Stimulated activated CD8-positive, alpha-beta memory T cell treated with anti-CD3 and anti-CD28 coated beads, Interleukin-4, amount 100 ng/mL, for 24 hours (primary cell): Measurements from ENCODE around the gene JADE2.
"Not testable (repeated sequence)": the region's sequence is repeated elsewhere in the genome, so short reads cannot be mapped to it uniquely, and the experiment has no call there.

Experiments used
- DNase-seq: peaks from one replicate; pipeline ENCODE4 v3.0.0-alpha.2; 2020; ENCODE audit warnings: low read depth

Gene JADE2

DNA sequence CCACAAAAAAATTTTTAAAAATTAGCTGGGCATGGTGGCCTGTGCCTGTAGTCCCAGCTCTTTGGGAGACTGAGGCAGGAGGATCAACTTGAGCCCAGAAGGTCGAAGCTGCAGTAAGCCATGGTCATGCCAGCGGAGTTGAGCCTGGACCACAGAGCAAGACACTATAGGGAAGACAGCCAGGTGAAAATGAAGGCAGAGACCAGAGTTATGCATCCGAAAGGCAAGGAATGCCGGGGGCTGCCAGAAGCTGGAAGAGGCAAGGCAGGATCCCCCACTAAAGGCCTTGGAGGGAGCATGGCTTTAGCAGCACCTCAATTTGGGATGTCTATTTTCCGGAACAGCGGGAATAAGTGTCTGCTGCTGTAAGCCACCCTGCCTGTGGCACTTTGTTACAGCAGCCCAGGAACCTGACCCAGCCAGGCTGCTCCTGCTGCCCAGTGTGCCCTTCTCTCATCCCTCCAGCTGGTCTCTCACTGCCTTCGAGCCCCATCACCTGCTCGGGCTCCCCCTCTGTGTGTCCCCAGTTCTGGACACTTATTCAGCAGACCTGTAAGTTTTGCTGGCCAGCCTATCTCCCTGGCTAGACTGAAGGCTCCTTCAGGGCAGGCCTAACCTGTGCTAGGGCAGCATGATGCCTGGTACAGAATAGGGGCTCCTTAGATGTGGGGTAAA is 16.8 kb upstream of the JADE2 start:
- DNase-seq, result no peak

GRCh38 chr5:134509308-134510040 is 16.0 kb upstream of the JADE2 start:
- no peak for DNase-seq

DNA sequence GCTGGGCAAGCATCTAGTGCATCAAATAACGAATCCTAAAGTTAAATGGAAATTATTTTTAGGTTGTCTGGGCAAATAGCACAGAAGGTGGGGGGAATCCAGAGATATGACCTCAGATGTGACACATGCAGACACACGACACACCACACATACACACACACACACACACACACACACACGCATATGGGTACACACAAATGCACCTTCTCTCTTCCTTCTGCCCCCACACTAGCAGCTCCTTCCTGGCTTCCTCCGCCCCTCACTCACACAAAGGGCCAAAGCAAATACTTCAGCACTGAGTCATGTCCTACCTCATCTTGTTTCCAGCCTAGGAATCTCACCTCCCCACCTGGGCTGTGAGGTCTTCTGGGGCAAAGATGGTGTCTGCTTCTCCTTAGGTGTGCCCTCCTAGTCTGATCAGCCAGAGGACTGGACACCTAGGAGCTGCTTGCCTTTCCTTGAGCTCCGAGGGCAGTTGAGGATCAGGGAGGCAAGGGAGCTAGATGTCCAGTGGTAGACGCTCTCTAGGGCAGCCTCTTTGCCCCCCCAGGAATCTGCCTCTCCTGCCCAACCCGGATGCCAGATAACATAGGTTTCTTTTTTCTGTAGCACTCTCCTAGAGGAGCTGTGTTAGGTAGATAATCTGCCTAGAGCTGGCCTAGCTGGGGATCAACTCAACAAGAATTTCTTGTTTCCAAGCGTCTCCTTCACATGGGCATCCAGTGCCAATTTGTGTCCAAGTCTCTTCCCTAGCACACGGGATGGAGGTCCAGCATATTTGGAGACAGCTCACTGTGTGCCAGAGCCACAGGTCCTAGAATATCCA is 14.3 kb upstream of the JADE2 start:
- DNase-seq, result peak; percentile 33

DNA sequence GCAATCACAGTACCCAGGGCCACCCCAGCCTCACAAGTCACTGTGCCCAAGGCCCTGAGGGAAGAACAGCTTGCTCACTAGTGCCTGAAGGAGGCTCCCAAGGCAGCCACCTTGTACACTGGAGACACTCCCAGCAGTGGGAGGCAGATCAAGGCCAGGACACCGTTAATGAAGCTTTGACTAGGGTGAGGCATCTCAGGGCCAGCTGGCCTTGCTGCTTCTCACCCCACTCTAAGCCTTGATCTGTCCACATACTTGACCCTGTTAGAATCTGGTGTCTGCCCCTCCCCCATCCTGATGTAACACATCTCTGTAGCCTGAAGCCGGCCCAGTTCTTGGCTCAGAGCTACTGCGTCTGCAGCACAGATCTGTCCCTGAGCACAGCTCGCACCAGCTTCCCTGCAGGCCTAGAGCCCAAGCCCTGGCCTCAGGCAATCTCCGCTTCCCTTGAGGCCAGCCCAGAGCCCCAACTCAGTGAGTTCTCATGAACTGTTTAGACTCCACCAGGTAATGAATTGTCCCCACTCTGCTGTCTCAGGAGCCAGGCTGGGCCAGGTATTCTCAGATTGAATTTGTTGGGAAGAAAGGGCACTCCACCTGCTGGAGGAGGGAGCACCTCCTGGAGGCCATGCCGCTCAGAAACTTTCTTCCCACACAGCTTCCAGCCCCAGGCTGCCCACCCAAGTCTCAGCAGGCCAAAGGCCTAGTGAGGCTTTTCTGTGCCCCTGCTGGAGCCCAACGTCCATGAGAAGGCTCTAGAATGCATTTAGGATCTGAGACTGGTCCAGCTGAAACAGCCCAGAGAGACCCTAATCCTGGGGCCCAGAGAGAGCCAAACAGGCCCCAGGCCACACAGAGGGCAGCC is 13.4 kb upstream of the JADE2 start:
- no peak for DNase-seq

GRCh38 chr5:134512661-134512999 is 12.8 kb upstream of the JADE2 start:
- no peak for DNase-seq

DNA sequence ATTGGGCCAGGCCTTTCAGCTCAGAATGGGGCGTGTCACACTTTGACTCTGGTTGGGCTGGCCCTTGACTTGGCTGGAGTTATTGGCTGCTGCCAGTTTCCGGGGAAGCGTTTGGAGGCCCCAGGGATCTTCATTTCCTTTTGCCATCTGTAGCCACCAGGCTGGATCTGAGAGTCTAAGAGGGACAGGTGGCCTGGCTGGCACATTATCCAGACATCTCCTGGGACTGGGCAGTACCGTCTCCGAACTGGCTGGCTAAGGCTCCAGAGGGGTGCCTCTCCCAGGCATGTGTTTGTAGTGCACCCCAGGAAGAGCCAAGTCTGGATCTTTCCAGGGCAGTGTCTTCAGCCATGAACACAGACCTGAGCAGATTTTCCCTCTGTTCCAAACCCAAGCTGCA is 9.7 kb upstream of the JADE2 start:
- no peak for DNase-seq

- not testable (repeated sequence) for DNase-seq
Observed at GRCh38 chr5:134516984-134517383, 8.5 kb upstream of the JADE2 start.

DNA sequence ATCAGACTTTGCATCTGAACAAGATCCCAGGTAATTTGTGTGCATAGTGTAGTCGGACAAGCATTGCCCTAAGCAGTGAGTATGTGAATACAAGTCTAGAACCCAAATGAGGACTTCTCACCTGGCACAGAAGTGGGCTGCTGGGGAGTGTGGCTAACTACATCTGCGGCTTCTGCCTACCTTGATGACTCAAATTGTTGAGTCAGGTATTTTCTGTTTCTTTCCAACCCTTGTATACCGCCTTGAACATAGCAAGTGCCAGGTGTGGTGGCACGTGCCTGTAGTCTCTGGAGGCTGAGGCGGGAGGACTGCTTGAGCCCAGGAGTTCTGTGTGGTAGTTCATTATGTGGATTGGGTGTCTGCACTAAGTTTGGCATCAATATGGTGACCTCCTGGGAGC is 7.9 kb upstream of the JADE2 start:
- DNase-seq, result no peak

DNA sequence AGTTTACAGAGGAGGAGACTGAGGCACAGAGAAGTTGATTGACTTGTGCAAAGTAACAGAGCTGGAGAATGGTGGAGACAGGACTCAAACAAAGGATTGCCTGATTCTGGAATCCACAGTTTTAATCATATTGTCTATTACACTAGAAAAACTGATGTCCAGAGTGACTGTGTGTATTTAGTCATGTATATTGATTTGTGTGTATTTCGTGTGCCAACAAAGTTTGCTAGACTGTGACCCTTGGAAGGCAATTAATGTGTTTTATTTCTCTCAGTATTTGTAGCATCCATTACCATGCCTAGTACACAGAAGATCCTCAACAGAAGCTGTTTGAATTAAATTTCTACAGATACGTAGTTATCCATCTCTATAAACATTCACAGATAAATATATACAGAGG is 5.5 kb upstream of the JADE2 start:
- DNase-seq, result no peak

- DNase-seq, result no peak
Observed at GRCh38 chr5:134521841-134522240, 3.6 kb upstream of the JADE2 start.

GRCh38 chr5:134523543-134524271 is 1.8 kb upstream of the JADE2 start:
- DNase-seq, result no peak

DNA sequence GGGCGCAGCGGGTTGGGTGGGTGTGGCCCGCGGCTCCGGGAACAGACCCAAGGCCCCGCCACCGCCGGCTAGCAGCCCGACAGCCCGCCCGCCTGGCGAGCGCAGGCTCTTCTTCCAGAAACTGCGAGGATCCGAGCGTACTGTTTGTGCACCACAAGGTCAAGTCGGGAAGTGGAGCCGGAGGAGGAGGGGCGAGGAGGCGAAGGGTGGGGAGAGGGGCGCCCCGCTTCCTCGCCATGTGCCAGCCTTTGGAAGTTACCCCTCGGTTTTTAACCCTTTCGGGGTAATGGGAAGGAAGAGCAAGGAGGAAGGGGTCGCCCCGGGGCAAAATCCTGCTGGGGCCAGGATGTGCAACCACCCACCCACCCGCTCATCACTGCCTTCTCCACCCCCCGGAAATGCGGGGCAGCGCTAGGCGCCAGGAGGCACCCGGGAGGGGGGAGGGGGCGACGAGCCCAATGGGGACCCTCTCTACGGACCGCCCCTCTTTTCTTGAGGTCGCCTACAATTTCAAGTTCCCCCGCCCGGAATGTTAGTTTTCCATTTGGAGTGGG is 1.1 kb upstream of the JADE2 start:
- DNase-seq, result peak; percentile 55

- peak; percentile 40 for DNase-seq
Observed at GRCh38 chr5:134525683-134526482, 413 bp downstream of the JADE2 start.

- peak; percentile 64 for DNase-seq
Observed at GRCh38 chr5:134526483-134527155, 1.1 kb downstream of the JADE2 start.

GRCh38 chr5:134527156-134527960 is 1.9 kb downstream of the JADE2 start:
- peak; percentile 74 for DNase-seq

GRCh38 chr5:134527961-134528424 is 2.5 kb downstream of the JADE2 start:
- no peak for DNase-seq

GRCh38 chr5:134528556-134528955 is 3.1 kb downstream of the JADE2 start:
- no peak for DNase-seq

DNA sequence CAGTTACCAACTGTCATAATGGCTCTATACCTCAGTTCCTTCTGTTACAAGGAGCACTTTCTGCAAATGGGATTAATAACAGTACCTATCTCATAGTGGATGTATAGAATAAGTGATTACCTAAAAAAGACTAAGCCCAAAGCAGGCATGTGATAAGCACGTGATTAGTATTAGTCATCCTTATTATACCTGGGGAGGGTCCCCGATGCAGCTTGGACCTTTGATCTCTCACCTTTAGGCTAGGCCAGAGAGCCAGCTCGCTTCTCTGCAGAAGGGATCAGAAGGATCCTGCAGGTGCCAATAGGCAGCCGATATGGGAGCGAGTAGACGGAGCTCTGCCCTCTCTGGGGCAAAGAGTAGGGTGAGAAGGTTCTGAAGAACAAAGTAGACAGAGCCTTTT is 4.0 kb downstream of the JADE2 start:
- DNase-seq, result no peak
